Small intestine (tissue), 7 donors: ENCODE data around the gene DOCK1. TPM values are rescaled to one million over a fixed set of nuclear protein-coding genes. Genes with fewer than 3 reads are reported as not detected.

Experiments
- DNase-seq, 2 donors: peaks; one replicate each; pipeline versions ENCODE4 v3.0.0 to v3.0.0-alpha.2; 2013
- FAIRE-seq: peaks from 2 replicates; lab custom pipeline; 2012; peaks lifted over from hg19 to GRCh38; lab: Jason Lieb, UNC
- H3K27ac ChIP-seq, 3 donors: one replicate each; pipeline ENCODE4 v1.5.1; 2013; ENCODE audit warnings: low read length in 2 of 3, mild to moderate bottlenecking in 2 of 3, control low read depth in 1 of 3, inconsistent platforms in 1 of 3, low read depth in 1 of 3, moderate library complexity in 1 of 3
- H3K27me3 ChIP-seq, 3 donors: one replicate each; pipeline ENCODE4 v1.6.1; 2013; ENCODE audit warnings: low read length in 3 of 3, inconsistent platforms in 1 of 3; ENCODE audit not compliant: control insufficient read depth in 3 of 3, insufficient read depth in 3 of 3
- H3K36me3 ChIP-seq, 3 donors: one replicate each; pipeline ENCODE4 v1.6.1; 2013; ENCODE audit warnings: low read length in 3 of 3, inconsistent platforms in 1 of 3, low read depth in 1 of 3, mild to moderate bottlenecking in 1 of 3, moderate library complexity in 1 of 3; ENCODE audit not compliant: control insufficient read depth in 3 of 3, insufficient read depth in 2 of 3
- H3K4me1 ChIP-seq, 3 donors: one replicate each; pipeline ENCODE4 v1.6.1; 2013; ENCODE audit warnings: low read length in 2 of 3, inconsistent platforms in 1 of 3, low read depth in 1 of 3, mild to moderate bottlenecking in 1 of 3, moderate library complexity in 1 of 3; ENCODE audit not compliant: control insufficient read depth in 3 of 3, insufficient read depth in 2 of 3
- H3K4me3 ChIP-seq, 3 donors: one replicate each; pipeline ENCODE4 v1.5.1; 2013; ENCODE audit warnings: low read length in 3 of 3, control low read depth in 1 of 3, inconsistent platforms in 1 of 3, low read depth in 1 of 3, mild to moderate bottlenecking in 1 of 3, moderate library complexity in 1 of 3
- H3K9me3 ChIP-seq, 2 donors: one replicate each; pipeline ENCODE4 v1.6.1; 2013; ENCODE audit warnings: low read depth in 1 of 2, low read length in 1 of 2; ENCODE audit not compliant: control insufficient read depth in 2 of 2, insufficient read depth in 1 of 2
- WGBS, 3 donors: extraction: QIAGEN DNeasy Blood & Tissue Kit; methylation state at CpG; one replicate each; pipeline ENCODE4 v1.1.7; 2013; 5-methylcytosine and 5-hydroxymethylcytosine counted together
- polyA plus RNA-seq, 4 donors: library from polyadenylated mRNA; stranded (reverse) in 3 of 4; unstranded in 1 of 4; fragments of 200-250 nt in 3 of 4; fragments of 120-200 nt in 1 of 4; gene quantifications; one replicate each; pipeline versions ENCODE4 v1.2.1 to v1.2.3, GENCODE V29; 2013
- donor health status: healthy with polysubstance abuse.
- donor health status: control.
- donor health status: control.
- donor health status: Bipolar disorder and iron deficiency.
- donor health status: healthy.

DOCK1 gene
- polyA plus RNA-seq, 4 donors: 16.8 to 27.0 (median 22.1) TPM

GRCh38 chr10:127464561-127464960 is 559.3 kb downstream of the DOCK1 start:
- FAIRE-seq: no peak
- Histone ChIP-seq H3K36me3 (no peaks in the 10 kb centered on the region), H3K4me3 (no peak overlapping the region), H3K27ac (no peak overlapping the region), H3K27me3 (no peaks in the 10 kb centered on the region), H3K9me3 (peaks cover 0 to 3% of the 10 kb centered on the region in 2 donors), H3K4me1 (no peaks in the 10 kb centered on the region)
- WGBS, 3 donors: 83 to 89% (median 83%) methylated on average over 6 of the region's 6 CpGs
- DNase-seq: no peak

GRCh38 chr10:127467811-127468210 is 562.6 kb downstream of the DOCK1 start:
- Histone ChIP-seq H3K9me3 (no peaks in the 10 kb centered on the region), H3K27ac (no peak overlapping the region), H3K27me3 (peaks cover 0 to 3% (median 0%) of the 10 kb centered on the region in 3 donors), H3K36me3 (no peaks in the 10 kb centered on the region), H3K4me1 (no peaks in the 10 kb centered on the region), H3K4me3 (no peak overlapping the region)
- FAIRE-seq: no peak
- WGBS, 3 donors: 85 to 89% (median 86%) methylated on average over 10 of the region's 10 CpGs
- DNase-seq: no peak

DNA sequence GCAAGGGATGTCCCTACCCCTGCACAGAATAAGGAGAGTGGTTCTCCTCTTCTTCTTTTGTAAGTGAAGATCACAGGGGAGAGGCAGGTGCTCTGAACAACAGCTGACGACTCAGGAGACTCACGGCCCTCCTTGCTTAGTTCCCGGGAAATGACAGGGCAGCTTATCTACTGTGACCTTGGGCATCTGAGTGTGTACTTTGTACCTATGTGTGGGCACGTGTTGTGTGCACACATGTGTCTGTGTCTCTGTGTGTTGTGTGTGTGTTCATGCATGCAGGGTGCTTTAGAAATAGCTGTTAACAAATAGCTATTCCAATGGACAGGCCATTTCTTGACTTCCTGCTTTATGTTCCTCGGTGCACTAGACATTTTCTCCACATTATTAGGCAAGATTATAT is 563.4 kb downstream of the DOCK1 start:
- WGBS, 3 donors: 21 to 62% (median 32%) methylated on average over 5 of the region's 5 CpGs
- no peak for FAIRE-seq

GRCh38 chr10:127470911-127471310 is 565.7 kb downstream of the DOCK1 start:
- 82 to 89% (median 82%) methylated on average over 5 of the region's 5 CpGs for WGBS, 3 donors
- H3K27me3 ChIP-seq: peaks cover 0 to 5% (median 0%) of the 10 kb centered on the region in 3 donors
- no peaks in the 10 kb centered on the region for H3K4me1 ChIP-seq
- FAIRE-seq (no peak), DNase-seq (no peak)
- no peaks in the 10 kb centered on the region for H3K9me3 ChIP-seq
- no peak overlapping the region for H3K4me3 ChIP-seq
- no peaks in the 10 kb centered on the region for H3K36me3 ChIP-seq
- H3K27ac ChIP-seq: no peak overlapping the region

More for the DNA sequence above, 563.4 kb downstream of the DOCK1 start:
- Histone ChIP-seq H3K27me3 (peaks cover 0 to 5% (median 0%) of the 10 kb centered on the region in 3 donors), H3K9me3 (no peaks in the 10 kb centered on the region), H3K4me1 (no peaks in the 10 kb centered on the region), H3K27ac (no peak overlapping the region), H3K4me3 (no peak overlapping the region), H3K36me3 (no peaks in the 10 kb centered on the region)
- peak; percentile 24 to 48 for DNase-seq

DNA sequence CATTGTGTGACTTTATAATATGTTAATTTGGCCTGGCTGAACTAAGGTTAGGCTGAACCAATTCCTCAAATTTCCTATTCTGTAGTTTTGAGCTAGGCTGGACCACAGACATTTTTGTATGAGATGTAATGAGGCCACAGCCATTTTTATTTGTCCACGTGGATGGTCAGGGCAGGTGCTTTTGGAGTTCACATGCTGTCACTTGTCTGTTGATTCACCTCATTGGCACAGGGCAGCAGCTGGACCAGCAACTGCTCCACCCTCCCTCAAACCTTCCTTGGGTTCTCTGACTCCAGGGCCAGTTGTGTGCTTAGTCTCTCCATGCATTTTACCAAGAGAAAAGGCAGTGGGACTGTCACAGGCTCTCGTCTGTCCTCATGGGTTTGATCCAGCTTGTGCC is 567.7 kb downstream of the DOCK1 start:
- Histone ChIP-seq H3K27me3 (peaks cover 0 to 5% (median 0%) of the 10 kb centered on the region in 3 donors), H3K36me3 (no peaks in the 10 kb centered on the region), H3K9me3 (no peaks in the 10 kb centered on the region), H3K27ac (no peak overlapping the region), H3K4me1 (no peaks in the 10 kb centered on the region), H3K4me3 (no peak overlapping the region)
- DNase-seq: no peak
- no peak for FAIRE-seq
- 43 to 70% (median 49%) methylated on average over 2 of the region's 2 CpGs for WGBS, 3 donors

GRCh38 chr10:127474501-127474900 is 569.3 kb downstream of the DOCK1 start:
- WGBS, 3 donors: 27 to 41% (median 36%) methylated on average over 2 of the region's 2 CpGs
- H3K36me3 ChIP-seq: no peaks in the 10 kb centered on the region
- no peak for FAIRE-seq
- peaks cover 0 to 5% (median 0%) of the 10 kb centered on the region in 3 donors for H3K27me3 ChIP-seq
- H3K27ac ChIP-seq: no peak overlapping the region
- no peak overlapping the region for H3K4me3 ChIP-seq
- DNase-seq: no peak
- H3K9me3 ChIP-seq: no peaks in the 10 kb centered on the region
- no peaks in the 10 kb centered on the region for H3K4me1 ChIP-seq

DNA sequence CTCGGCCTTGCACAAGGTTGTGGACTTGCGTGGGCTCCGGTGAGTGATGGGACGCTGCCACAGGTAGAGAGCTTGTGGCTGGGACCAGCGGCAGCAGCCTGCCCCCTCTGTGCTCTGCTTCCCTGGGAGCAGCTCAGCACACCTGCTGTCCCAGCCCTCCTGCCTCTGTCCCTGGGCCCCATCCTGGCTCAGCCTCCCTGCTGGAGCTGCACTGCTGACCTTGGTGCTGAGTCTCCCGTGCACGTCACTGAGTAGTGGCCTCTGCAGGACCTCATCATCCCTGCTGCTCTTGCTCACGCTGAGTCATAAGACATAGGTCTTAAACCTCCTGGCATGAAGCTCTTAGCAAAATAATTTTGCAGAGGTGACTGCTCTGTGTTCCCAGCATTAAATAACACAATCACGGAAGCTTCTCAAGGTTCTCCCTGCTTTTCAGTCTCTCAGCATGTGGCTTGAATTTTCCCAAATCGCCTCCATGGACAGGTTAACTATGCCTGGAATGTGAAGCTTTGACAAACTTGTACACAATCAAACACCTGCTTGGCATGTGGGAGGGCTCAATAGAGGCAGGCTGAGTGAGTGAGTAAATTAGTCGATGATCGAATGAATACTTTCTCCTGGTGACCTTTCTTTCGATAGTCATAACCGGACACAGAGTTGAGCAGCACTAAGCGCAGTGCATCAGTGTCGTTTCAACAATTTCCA is 580.1 kb downstream of the DOCK1 start:
- DNase-seq (peak in 1 of 2 donors; percentile 7), FAIRE-seq (no peak)
- Histone ChIP-seq H3K27me3 (peaks cover 0 to 6% (median 0%) of the 10 kb centered on the region in 3 donors), H3K4me1 (no peaks in the 10 kb centered on the region), H3K27ac (no peak overlapping the region), H3K36me3 (no peaks in the 10 kb centered on the region), H3K4me3 (no peak overlapping the region), H3K9me3 (no peaks in the 10 kb centered on the region)
- 40 to 56% (median 43%) methylated on average over 16 of the region's 16 CpGs for WGBS, 3 donors

GRCh38 chr10:127486355-127486754 is 581.1 kb downstream of the DOCK1 start:
- 84 to 87% (median 84%) methylated on average over 6 of the region's 6 CpGs for WGBS, 3 donors

More at GRCh38 chr10:127486355-127486754, 581.1 kb downstream of the DOCK1 start:
- FAIRE-seq (no peak), DNase-seq (no peak)
- Histone ChIP-seq H3K36me3 (no peaks in the 10 kb centered on the region), H3K9me3 (no peaks in the 10 kb centered on the region), H3K27ac (no peak overlapping the region), H3K27me3 (peaks cover 0 to 6% (median 0%) of the 10 kb centered on the region in 3 donors), H3K4me3 (no peak overlapping the region), H3K4me1 (no peaks in the 10 kb centered on the region)
